B cell (primary cell): Measurements from ENCODE around the gene PDAP1.

ENCODE experiments used
- EZH2 ChIP-seq: IDR thresholded peaks from 2 replicates; pipeline ENCODE4 v1.6.1; 2012; ENCODE audit warnings: borderline replicate concordance, low read depth, mild to moderate bottlenecking, moderate library complexity, low read length; ENCODE audit not compliant: insufficient read depth, poor library complexity, severe bottlenecking
- TF ChIP-seq, protein P1 (sequence below): fragments of 200-600 bp; IDR thresholded peaks from one replicate; pipeline ENCODE4 v1.8.0; 2022; ENCODE audit warnings: antibody characterized with exemption, mild to moderate bottlenecking

DNA sequence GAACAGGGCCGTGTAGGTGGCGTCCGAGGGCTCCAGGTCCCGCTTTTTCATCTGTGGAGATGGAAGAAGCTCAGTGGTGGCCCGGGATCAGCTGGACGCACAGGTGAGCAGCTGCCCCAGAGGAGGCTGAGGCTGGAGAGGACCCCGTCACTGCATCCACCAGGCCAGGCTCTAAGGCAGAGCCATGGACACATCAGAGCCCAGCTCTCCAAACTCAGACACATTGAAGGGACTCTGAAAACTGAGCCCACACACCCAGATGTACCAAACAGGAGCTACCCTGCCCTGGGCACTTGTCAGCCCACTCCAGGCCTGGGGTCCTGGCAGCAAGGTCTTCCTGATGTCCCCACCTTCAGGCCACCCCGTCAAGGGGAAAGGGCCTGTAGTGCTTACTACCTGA, 21.4 kb upstream of the PDAP1 start:
- TF ChIP-seq, protein P1, sequence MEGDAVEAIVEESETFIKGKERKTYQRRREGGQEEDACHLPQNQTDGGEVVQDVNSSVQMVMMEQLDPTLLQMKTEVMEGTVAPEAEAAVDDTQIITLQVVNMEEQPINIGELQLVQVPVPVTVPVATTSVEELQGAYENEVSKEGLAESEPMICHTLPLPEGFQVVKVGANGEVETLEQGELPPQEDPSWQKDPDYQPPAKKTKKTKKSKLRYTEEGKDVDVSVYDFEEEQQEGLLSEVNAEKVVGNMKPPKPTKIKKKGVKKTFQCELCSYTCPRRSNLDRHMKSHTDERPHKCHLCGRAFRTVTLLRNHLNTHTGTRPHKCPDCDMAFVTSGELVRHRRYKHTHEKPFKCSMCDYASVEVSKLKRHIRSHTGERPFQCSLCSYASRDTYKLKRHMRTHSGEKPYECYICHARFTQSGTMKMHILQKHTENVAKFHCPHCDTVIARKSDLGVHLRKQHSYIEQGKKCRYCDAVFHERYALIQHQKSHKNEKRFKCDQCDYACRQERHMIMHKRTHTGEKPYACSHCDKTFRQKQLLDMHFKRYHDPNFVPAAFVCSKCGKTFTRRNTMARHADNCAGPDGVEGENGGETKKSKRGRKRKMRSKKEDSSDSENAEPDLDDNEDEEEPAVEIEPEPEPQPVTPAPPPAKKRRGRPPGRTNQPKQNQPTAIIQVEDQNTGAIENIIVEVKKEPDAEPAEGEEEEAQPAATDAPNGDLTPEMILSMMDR: no peak
- TF ChIP-seq EZH2: no peak
